Measurements from ENCODE around the gene E4F1. TPM values are rescaled to one million over a fixed set of nuclear protein-coding genes. Genes with fewer than 3 reads are reported as not detected.

Gene E4F1
- total RNA-seq, 1 experiment from 2014 or later: 34.4 TPM

GRCh38 chr16:2228161-2228824 lies 4.9 kb downstream of the E4F1 start (continued):
- no peak for TF ChIP-seq ZNF532 (CRISPR knock-in tag; IDR thresholded peaks at IDR 0.05; ENCODE audit: borderline replicate concordance)
- TF ChIP-seq ZNF281 (CRISPR knock-in tag; IDR thresholded peaks at IDR 0.05): no peak
- TF ChIP-seq MXD4 (CRISPR knock-in tag; IDR thresholded peaks at IDR 0.05; ENCODE audit: borderline replicate concordance): no peak

GRCh38 chr16:2229091-2229490 lies 5.7 kb downstream of the E4F1 start:
- H3K4me1 Mint-ChIP-seq: peaks cover 3% of the 10 kb centered on the region; the same call in 1 of the 2 replicates
- ATAC-seq: no peak
- POLR2A ChIA-PET: no interaction called here
- CTCF ChIA-PET: interaction anchor here (1.1 kb wide), 1 partner anchor 34 kb away, joined by 4 read pairs; no protein-coding TSS in a partner anchor
- H3K27me3 Mint-ChIP-seq (ENCODE audit: low read depth): no peaks in the 10 kb centered on the region
- H3K36me3 Mint-ChIP-seq: peaks cover 3% of the 10 kb centered on the region; the same call in 1 of the 2 replicates
- no peak overlapping the region for H3K27ac Mint-ChIP-seq
- H3K9me3 Mint-ChIP-seq: no peaks in the 10 kb centered on the region
- H3K4me3 Mint-ChIP-seq: no peak overlapping the region
- DNase-seq (ENCODE audit: low spot score): no peak
- no peak for TF ChIP-seq KAT7 (CRISPR knock-in tag; IDR thresholded peaks at IDR 0.05; ENCODE audit: borderline replicate concordance)
- no peak for TF ChIP-seq ESRRA (CRISPR knock-in tag; IDR thresholded peaks at IDR 0.05; ENCODE audit: borderline replicate concordance)
- TF ChIP-seq CBFB (CRISPR knock-in tag; IDR thresholded peaks at IDR 0.05; ENCODE audit: low read depth): no peak
- no peak for TF ChIP-seq FOXK1 (CRISPR knock-in tag; IDR thresholded peaks at IDR 0.05)
- TF ChIP-seq ZNF396 (CRISPR knock-in tag; IDR thresholded peaks at IDR 0.05; ENCODE audit: borderline replicate concordance): no peak
- no peak for TF ChIP-seq MYBL2 (CRISPR knock-in tag; IDR thresholded peaks at IDR 0.05)
- TF ChIP-seq ARID4B (CRISPR knock-in tag; IDR thresholded peaks at IDR 0.05; ENCODE audit: borderline replicate concordance): no peak
- TF ChIP-seq AFF4 (CRISPR knock-in tag; IDR thresholded peaks at IDR 0.05; ENCODE audit: borderline replicate concordance): no peak
- TF ChIP-seq TEAD4 (CRISPR knock-in tag; IDR thresholded peaks at IDR 0.05): no peak
- no peak for TF ChIP-seq CREB1 (CRISPR knock-in tag; IDR thresholded peaks at IDR 0.05)
- TF ChIP-seq ZNF263 (CRISPR knock-in tag; IDR thresholded peaks at IDR 0.05; ENCODE audit: low read depth): no peak
- no peak for TF ChIP-seq ZNF416 (CRISPR knock-in tag; IDR thresholded peaks at IDR 0.05)
- no peak for TF ChIP-seq SMAD3 (CRISPR knock-in tag; IDR thresholded peaks at IDR 0.05; ENCODE audit: borderline replicate concordance)
- no peak for TF ChIP-seq FOXP4 (CRISPR knock-in tag; IDR thresholded peaks at IDR 0.05)
